ENCODE results near the gene AP4M1.
A peak's percentile ranks its signal among the peaks of the same experiment; 100 is the strongest.

Gene AP4M1

GRCh38 chr7:100093498-100093897, 7.9 kb upstream of the AP4M1 start:
- H3K27me3 Mint-ChIP-seq = no peaks in the 10 kb centered on the region

GRCh38 chr7:100093925-100094486, 7.4 kb upstream of the AP4M1 start:
- no peaks in the 10 kb centered on the region for H3K9me3 Mint-ChIP-seq
- no peaks in the 10 kb centered on the region for H3K27me3 Mint-ChIP-seq
- H3K27ac Mint-ChIP-seq = peak overlapping the region in 1 of 2 donors; percentile 93
- ATAC-seq = no peak
- peak overlapping the region in 1 of 2 donors; percentile 18 for H3K4me3 Mint-ChIP-seq
- DNase-seq = no peak
- peaks cover 87% of the 10 kb centered on the region for H3K4me1 Mint-ChIP-seq

More at GRCh38 chr7:100093498-100093897, 7.9 kb upstream of the AP4M1 start:
- Mint-ChIP-seq H3K4me1 (peaks cover 82% of the 10 kb centered on the region), H3K9me3 (no peaks in the 10 kb centered on the region), H3K4me3 (peak overlapping the region in 1 of 2 donors; percentile 18), H3K27ac (peak overlapping the region in 1 of 2 donors; percentile 93)
- ATAC-seq (no peak), DNase-seq (no peak)

DNA sequence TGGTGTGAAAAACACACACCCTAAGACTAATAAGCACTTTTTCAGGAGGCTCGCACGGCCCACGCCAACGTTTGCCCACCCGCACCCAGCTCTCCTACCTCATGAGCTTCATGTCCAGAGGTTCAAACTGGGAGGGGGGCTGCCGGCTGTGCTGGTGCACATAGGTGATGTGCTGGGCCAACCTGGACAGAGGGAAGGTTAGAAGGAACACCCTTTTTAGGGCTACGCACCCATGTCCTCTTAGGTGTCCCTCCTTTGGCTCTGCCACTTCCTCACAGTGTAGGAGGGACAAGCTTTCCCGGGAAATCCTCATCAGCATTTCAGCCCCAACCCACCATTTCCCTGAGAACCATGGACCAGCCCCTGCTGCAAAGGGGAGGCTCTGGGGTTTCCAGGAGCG, 6.2 kb upstream of the AP4M1 start:
- peaks cover 88% of the 10 kb centered on the region for H3K4me1 Mint-ChIP-seq
- H3K27me3 Mint-ChIP-seq = no peaks in the 10 kb centered on the region
- H3K4me3 Mint-ChIP-seq = no peak overlapping the region
- ATAC-seq = no peak
- DNase-seq = no peak
- peak overlapping the region in 1 of 2 donors; percentile 87 for H3K27ac Mint-ChIP-seq
- no peaks in the 10 kb centered on the region for H3K9me3 Mint-ChIP-seq

GRCh38 chr7:100095704-100096103, 5.7 kb upstream of the AP4M1 start:
- H3K27ac Mint-ChIP-seq = peak overlapping the region in 1 of 2 donors; percentile 87
- DNase-seq (no peak), ATAC-seq (no peak)
- no peaks in the 10 kb centered on the region for H3K27me3 Mint-ChIP-seq
- H3K4me1 Mint-ChIP-seq = peaks cover 88% of the 10 kb centered on the region
- peak overlapping the region in 1 of 2 donors; percentile 5 for H3K4me3 Mint-ChIP-seq
- H3K9me3 Mint-ChIP-seq = no peaks in the 10 kb centered on the region

GRCh38 chr7:100098913-100099312, 2.5 kb upstream of the AP4M1 start:
- H3K4me3 Mint-ChIP-seq = peak overlapping the region; percentile 94 to 95
- H3K4me1 Mint-ChIP-seq = peaks cover 71% of the 10 kb centered on the region
- H3K27me3 Mint-ChIP-seq = no peaks in the 10 kb centered on the region
- H3K27ac Mint-ChIP-seq = peak overlapping the region; percentile 3 to 100
- DNase-seq (no peak), ATAC-seq (no peak)
- no peaks in the 10 kb centered on the region for H3K9me3 Mint-ChIP-seq

GRCh38 chr7:100099452-100099851, 2.0 kb upstream of the AP4M1 start:
- Mint-ChIP-seq H3K27me3 (no peaks in the 10 kb centered on the region), H3K9me3 (no peaks in the 10 kb centered on the region), H3K4me3 (peak overlapping the region; percentile 94 to 95), H3K27ac (peak overlapping the region in 1 of 2 donors; percentile 100), H3K4me1 (peaks cover 68% of the 10 kb centered on the region)
- no peak for ATAC-seq
- no peak for DNase-seq

DNA sequence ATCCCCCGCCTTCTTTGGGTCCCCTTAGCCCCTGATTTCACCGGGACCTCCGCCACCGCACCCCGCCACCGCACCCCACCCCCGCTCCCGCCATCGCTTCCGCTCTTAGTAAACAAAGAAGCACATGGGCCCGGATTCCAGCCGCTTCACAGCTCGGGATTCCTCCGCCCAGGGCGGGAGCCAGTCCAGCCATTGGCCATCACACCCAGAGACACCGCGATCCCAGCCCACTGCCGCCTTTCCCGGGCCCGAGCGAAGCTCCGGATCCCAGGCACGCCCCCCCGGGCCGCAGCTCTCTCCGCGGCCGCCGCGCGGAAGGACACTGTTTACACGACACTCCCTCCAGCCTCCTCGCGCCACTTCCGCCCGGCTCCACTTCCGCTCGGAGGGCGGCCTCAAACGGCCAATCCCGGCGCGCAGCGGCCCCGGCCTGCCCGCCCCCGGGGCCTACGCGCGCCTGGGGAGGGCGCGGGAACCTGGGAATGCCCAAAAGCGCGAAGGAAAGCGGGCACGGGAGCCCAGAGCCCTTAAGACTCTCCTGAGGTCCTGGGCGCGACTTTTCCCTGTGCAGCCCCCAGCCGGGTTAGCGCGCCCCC, 925 bp upstream of the AP4M1 start:
- H3K27me3 Mint-ChIP-seq = no peaks in the 10 kb centered on the region
- H3K27ac Mint-ChIP-seq = peak overlapping the region; percentile 97 to 100
- DNase-seq (peak; percentile 88 to 89), ATAC-seq (peak; percentile 83)
- peaks cover 61% of the 10 kb centered on the region for H3K4me1 Mint-ChIP-seq
- peak overlapping the region; percentile 94 to 95 for H3K4me3 Mint-ChIP-seq
- H3K9me3 Mint-ChIP-seq = no peaks in the 10 kb centered on the region

GRCh38 chr7:100102950-100103840, 1.8 kb downstream of the AP4M1 start:
- H3K9me3 Mint-ChIP-seq = no peaks in the 10 kb centered on the region
- H3K27ac Mint-ChIP-seq = no peak overlapping the region
- no peaks in the 10 kb centered on the region for H3K27me3 Mint-ChIP-seq
- peaks cover 51% of the 10 kb centered on the region for H3K4me1 Mint-ChIP-seq
- peak overlapping the region; percentile 94 to 95 for H3K4me3 Mint-ChIP-seq
- ATAC-seq (no peak), DNase-seq (no peak)

GRCh38 chr7:100105534-100105933, 4.1 kb downstream of the AP4M1 start:
- Mint-ChIP-seq H3K27ac (no peak overlapping the region), H3K9me3 (no peaks in the 10 kb centered on the region), H3K4me3 (no peak overlapping the region), H3K27me3 (no peaks in the 10 kb centered on the region), H3K4me1 (peaks cover 27% of the 10 kb centered on the region)
- ATAC-seq = no peak
- no peak for DNase-seq

- Mint-ChIP-seq H3K9me3 (no peaks in the 10 kb centered on the region), H3K27me3 (no peaks in the 10 kb centered on the region), H3K27ac (peak overlapping the region in 1 of 2 donors; percentile 85), H3K4me3 (no peak overlapping the region), H3K4me1 (peaks cover 25% of the 10 kb centered on the region)
- DNase-seq (no peak), ATAC-seq (no peak)
Observed at GRCh38 chr7:100106633-100107032, 5.2 kb downstream of the AP4M1 start.

- H3K27ac Mint-ChIP-seq = no peak overlapping the region
- H3K9me3 Mint-ChIP-seq = no peaks in the 10 kb centered on the region
- DNase-seq (no peak), ATAC-seq (no peak)
- H3K4me3 Mint-ChIP-seq = no peak overlapping the region
- H3K4me1 Mint-ChIP-seq = peaks cover 24% of the 10 kb centered on the region
- H3K27me3 Mint-ChIP-seq = no peaks in the 10 kb centered on the region
Observed at GRCh38 chr7:100107125-100107737, 5.8 kb downstream of the AP4M1 start.

DNA sequence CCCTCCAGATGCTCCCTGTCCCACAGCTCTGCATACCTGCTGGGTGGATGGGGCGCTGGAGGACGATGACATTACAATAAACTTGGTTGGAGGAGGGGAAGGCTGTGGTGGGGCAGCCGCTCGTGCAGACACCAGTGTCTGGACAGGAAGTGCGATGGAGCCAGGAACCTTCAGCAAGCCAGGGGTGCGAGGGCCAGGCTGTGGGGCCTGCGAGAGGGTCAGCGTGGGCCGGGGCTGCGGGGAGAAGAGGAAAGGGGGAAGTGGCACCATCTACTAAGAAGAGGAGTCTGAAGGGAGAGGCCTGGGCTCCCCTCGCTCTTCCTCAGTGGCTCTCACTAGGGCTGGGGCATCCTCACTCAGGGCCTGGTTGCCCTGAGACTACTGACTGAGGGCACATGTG, 6.4 kb downstream of the AP4M1 start:
- ATAC-seq = no peak
- no peak for DNase-seq
- Mint-ChIP-seq H3K27ac (no peak overlapping the region), H3K27me3 (no peaks in the 10 kb centered on the region), H3K9me3 (no peaks in the 10 kb centered on the region), H3K4me1 (peaks cover 17% of the 10 kb centered on the region), H3K4me3 (no peak overlapping the region)

DNA sequence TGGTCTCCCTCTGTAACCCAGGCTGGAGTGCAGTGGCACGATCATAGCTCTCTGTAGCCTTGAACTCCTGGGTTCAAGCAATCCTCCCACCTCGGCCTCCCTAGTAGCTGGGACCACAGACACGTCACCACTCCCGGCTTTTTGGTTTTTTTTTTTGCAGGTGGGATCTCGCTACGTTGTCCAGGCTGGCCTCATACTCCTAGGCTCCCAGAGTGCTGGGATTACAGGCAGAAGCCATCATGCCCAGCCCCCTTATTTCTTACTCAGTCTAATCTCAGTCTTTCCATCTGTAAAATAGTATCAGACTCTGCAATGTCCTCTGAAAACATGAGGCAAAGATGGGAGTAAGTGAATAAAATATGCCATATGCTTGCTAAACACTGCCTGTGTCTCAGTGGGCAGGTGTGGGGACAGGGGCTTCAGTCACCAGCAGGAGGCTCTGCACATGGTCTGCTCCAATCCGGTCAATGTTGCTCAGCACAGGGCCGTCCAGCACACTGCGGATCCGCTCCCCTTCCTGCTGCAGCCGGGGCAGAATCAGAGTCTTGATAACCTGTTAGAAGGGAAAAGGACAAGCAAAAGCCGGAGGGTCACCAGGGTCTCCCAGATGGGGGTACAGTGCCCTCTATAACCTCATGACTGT, 8.2 kb downstream of the AP4M1 start:
- Mint-ChIP-seq H3K9me3 (no peaks in the 10 kb centered on the region), H3K27me3 (no peaks in the 10 kb centered on the region), H3K4me3 (no peak overlapping the region), H3K27ac (no peak overlapping the region), H3K4me1 (peaks cover 10% of the 10 kb centered on the region)
- DNase-seq (no peak), ATAC-seq (no peak)

GRCh38 chr7:100111156-100111555, 9.7 kb downstream of the AP4M1 start:
- Mint-ChIP-seq H3K27ac (no peak overlapping the region), H3K27me3 (no peaks in the 10 kb centered on the region)
- no peak for ATAC-seq

GRCh38 chr7:100111914-100112313, 10.5 kb downstream of the AP4M1 start:
- ATAC-seq = no peak
- Mint-ChIP-seq H3K4me1 (peaks cover 8% of the 10 kb centered on the region), H3K27ac (no peak overlapping the region), H3K4me3 (no peak overlapping the region), H3K9me3 (no peaks in the 10 kb centered on the region), H3K27me3 (no peaks in the 10 kb centered on the region)
- DNase-seq = no peak

More at GRCh38 chr7:100111156-100111555, 9.7 kb downstream of the AP4M1 start:
- Mint-ChIP-seq H3K4me1 (peaks cover 10% of the 10 kb centered on the region), H3K4me3 (no peak overlapping the region), H3K9me3 (no peaks in the 10 kb centered on the region)
- no peak for DNase-seq

All from stimulated activated naive CD8-positive, alpha-beta T cell treated with anti-CD3 and anti-CD28 coated beads, Interleukin-15, amount 100 ng/mL, for 72 hours (primary cell).